ENCODE measurements around the gene TNIP2.

GRCh38 chr4:2755821-2756690, at the start of gene TNIP2:
- peak; percentile 44 for TF ChIP-seq CTCF (IDR thresholded peaks at IDR 0.05; ENCODE audit: low read depth, low read length, missing input control)
- TF ChIP-seq JUND (IDR thresholded peaks at IDR 0.05), result no peak
- peak in 1 of 2 donors; percentile 41 for TF ChIP-seq RAD21 (IDR thresholded peaks at IDR 0.05)
